Measurements from ENCODE around the gene MCM5.

DNA sequence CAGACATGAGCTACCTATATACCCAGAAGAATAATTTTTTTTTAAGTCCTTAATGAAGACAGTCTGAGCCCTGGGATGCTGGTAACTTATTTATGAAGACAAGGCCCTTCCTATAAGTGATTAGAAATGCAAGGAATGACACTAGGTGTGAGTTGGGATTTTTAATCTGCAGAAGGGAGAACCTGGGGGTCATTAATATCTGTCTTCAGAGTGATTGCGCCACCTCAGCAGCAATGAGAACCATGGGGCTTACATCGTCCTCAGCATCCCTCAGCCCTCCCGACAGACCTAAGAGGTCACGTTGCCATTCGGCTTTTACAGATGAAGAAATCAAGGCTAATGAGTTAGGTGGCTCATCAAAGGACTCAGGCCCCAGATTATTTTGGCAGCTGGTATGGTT is 55.6 kb downstream of the MCM5 start:
- TF ChIP-seq CTCF (conservative IDR thresholded peaks at IDR 0.05) = no peak
- TF ChIP-seq ZFX (IDR thresholded peaks at IDR 0.05) = no peak

All from C4-2B (cell line).